ENCODE results near the gene HOXB5.

HOXB5 gene

DNA sequence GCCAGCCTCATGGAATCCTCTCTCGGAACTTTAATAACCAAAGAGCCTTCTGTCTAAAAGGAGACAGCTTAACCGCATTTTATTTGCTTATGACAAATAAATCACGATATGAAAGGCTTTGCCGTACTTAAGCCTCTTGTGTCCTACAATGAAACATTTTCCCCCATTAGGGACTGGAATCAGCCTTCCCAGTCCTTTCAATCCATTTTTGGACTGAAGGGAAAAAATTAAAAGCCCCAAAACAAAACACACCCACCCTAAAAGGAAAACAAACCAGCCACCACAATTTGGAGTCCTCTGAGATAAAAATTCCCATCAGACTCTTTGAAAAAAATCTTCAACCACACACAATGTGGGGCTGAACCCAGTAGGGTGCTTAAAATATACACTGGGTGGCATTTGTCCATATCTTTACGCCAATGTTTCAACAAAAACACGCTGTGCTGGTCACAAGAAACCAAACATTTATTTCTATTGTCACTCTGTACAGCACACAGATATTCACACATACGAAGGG, 18.5 kb downstream of the HOXB5 start:
- no peak for TF ChIP-seq CTCF (conservative IDR thresholded peaks at IDR 0.05)
- no peak overlapping the region for H3K27ac ChIP-seq

DNA sequence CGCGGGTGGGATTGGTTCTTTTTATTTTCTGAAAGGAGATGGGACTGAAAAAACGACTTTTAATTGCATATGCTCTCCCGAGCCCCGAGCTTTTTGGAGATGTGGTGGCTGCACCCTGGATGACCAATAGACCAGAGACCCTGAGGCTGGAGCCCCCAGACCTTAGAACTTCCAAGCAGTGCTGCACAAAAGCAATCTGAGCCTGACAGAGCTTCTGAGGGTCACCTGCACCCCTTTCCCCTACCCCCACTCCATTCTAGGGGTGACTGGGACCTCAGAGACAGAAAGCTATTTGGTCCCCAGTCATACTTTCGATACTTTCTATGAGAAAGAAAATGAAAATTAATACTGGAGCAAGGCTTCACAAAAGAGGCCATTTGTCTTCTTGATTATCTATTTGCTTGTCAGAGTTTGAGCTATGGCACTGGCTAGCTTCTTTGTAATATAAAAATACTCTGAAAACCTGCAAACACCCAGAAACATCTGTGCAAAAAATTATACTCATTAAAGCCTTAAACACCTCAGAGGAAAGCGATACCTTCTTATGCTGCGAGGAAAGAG, 19.0 kb downstream of the HOXB5 start:
- TF ChIP-seq CTCF (conservative IDR thresholded peaks at IDR 0.05) = no peak
- no peak overlapping the region for H3K27ac ChIP-seq

GRCh38 chr17:48571826-48572417, 21.7 kb downstream of the HOXB5 start:
- TF ChIP-seq CTCF (conservative IDR thresholded peaks at IDR 0.05) = no peak
- H3K27ac ChIP-seq = no peak overlapping the region

DNA sequence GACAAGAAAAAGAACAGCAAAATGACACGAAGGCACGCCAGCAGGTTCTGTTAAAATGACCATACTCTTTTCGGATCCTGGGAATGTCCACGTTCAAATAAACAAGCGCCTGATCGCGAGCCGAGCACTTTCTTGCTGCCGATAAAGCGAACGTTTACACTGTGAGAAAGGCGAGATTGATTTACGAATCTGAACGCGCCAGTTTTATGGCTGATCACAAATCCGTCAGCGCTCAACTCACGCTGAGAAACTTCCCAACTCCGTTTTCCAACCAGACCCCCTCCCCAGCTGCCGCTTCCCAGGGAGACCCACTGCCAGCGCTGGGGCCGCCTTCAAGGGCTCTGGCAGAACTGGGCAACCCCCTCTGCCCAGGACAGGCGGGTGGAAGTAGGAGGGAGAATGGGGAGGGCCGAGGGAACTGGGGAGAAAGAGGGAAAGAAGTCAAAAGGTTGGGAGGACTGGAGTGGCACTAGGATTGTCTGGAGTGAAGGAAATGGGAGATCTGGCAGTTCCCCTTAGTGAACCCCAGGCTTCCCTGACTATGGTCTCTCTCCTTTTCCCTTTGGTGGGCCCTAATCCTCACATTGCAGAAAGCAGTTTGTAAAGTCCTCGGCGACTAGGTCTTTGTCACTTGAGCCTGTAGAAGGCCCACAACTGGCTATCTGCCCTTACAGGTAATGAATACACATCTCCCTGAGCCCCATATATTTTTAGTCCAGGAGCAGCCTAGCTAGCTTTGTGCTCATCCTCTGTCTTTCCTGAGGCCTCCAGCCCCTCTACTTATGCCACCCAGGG, 22.4 kb downstream of the HOXB5 start:
- no peak for TF ChIP-seq CTCF (conservative IDR thresholded peaks at IDR 0.05)
- no peak overlapping the region for H3K27ac ChIP-seq

- no peak for TF ChIP-seq CTCF (conservative IDR thresholded peaks at IDR 0.05)
- no peak overlapping the region for H3K27ac ChIP-seq
These were observed 23.1 kb downstream of the HOXB5 start for GRCh38 chr17:48570325-48571023.

DNA sequence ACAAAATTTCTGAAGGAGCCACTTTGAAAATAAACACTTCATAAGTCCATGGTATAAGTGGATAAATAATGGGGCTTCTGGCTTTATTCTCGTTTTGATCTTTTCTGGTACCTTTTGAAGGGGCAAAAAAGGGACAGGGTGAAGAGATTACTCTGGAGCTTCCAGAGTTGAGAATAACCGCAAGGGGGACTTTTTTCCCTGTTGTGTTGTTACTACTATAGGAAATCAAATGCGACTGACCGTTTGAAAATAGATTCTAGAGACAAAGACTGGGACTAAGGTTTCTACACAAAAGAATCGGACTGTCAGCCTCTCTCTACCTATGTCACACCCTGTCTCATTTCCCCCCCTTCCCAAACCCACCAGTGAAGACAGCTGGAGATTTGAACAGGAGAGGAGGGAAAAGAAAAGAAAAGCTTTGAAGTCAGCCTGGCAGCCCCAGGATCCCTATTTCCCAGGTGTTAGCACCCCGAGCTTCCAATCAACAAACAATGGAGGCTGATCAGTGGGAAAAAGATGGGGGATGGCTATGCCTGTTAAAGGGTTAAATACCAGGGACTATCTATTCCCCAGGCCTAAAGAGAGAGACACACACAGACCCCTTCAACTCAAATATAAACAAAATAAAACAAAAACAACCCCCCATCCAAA, 23.8 kb downstream of the HOXB5 start:
- H3K27ac ChIP-seq = no peak overlapping the region
- no peak for TF ChIP-seq CTCF (conservative IDR thresholded peaks at IDR 0.05)

DNA sequence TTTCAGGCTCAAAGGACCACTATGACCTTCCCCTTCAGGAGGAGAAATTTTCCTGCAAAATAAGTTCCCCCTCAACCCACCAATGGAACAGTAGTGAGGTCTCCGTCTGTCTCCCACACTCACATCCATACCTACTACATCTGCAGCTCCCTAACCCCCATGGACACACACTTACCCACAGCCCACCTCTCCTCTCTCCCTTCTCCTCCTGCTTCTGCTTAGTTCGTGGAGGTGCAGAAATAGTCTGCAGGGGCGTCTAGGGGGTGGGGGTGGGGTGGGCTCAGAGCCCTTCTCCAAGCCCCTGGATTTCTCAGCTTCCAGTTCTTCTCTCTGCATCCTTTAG, 24.4 kb downstream of the HOXB5 start:
- no peak for TF ChIP-seq CTCF (conservative IDR thresholded peaks at IDR 0.05)
- H3K27ac ChIP-seq = no peak overlapping the region

All from VCaP (cell line).